K562 (cell line): ENCODE data around the gene SHF. TPM values are rescaled to one million over a fixed set of nuclear protein-coding genes. Genes with fewer than 3 reads are reported as not detected.

Experiments used
- ARNT ChIP-seq, 2 experiments: fragments of 450-650 bp; IDR thresholded peaks; 2 replicates each; pipeline ENCODE4 v1.6.1; 2016; ENCODE audit warnings: mild to moderate bottlenecking in 1 of 2
- CBX2 ChIP-seq: fragments of 200-600 bp; sonication (generic); IDR thresholded peaks from one replicate; pipeline ENCODE4 v1.6.1; 2012; ENCODE audit warnings: mild to moderate bottlenecking, low read length, inconsistent platforms; ENCODE audit not compliant: insufficient read depth, poor library complexity, severe bottlenecking
- COPS2 ChIP-seq: fragments of 450-650 bp; conservative IDR thresholded peaks from 2 replicates; pipeline ENCODE4 v1.6.1; 2016; ENCODE audit warnings: mild to moderate bottlenecking, moderate library complexity
- DMBX1 ChIP-seq: fragments of 250-450 bp; sonication (Bioruptor Pico); IDR thresholded peaks from 2 replicates; pipeline ENCODE4 v1.8.0; 2022; ENCODE audit warnings: inconsistent platforms, mild to moderate bottlenecking, moderate library complexity, borderline replicate concordance
- DPF2 ChIP-seq: fragments of 450-650 bp; IDR thresholded peaks from 2 replicates; pipeline ENCODE4 v1.6.1; 2016
- HNRNPH1 ChIP-seq: fragments of 200-400 bp; formaldehyde crosslinking; optimal IDR thresholded peaks from 2 replicates; pipeline ENCODE3; 2017; ENCODE audit warnings: low read depth, mild to moderate bottlenecking, low read length, moderate library complexity
- ILK ChIP-seq: fragments of 450-650 bp; IDR thresholded peaks from 2 replicates; pipeline ENCODE4 v1.6.1; 2016; ENCODE audit warnings: missing genetic modification characterization, low read depth, mild to moderate bottlenecking, missing compliant biosample characterization, moderate library complexity, borderline replicate concordance
- KLF16 ChIP-seq: IDR thresholded peaks from 2 replicates; pipeline ENCODE4 v1.6.1; 2016; ENCODE audit warnings: antibody characterized with exemption
- MAFK ChIP-seq: IDR thresholded peaks from 2 replicates; pipeline ENCODE4 v1.6.1; 2011; ENCODE audit warnings: low read length, improper control_type of control experiment
- NCOA4 ChIP-seq: fragments of 450-650 bp; IDR thresholded peaks from 2 replicates; pipeline ENCODE4 v1.6.1; 2018; ENCODE audit warnings: mild to moderate bottlenecking; ENCODE audit not compliant: partially characterized antibody
- OTX1 ChIP-seq: fragments of 450-650 bp; formaldehyde crosslinking; IDR thresholded peaks from 2 replicates; pipeline ENCODE4 v1.4.0; 2022; ENCODE audit warnings: mild to moderate bottlenecking
- SMAD4 ChIP-seq: fragments of 250-450 bp; sonication (Bioruptor Pico); conservative IDR thresholded peaks from 2 replicates; pipeline ENCODE4 v1.8.0; 2021; ENCODE audit warnings: inconsistent platforms, mild to moderate bottlenecking, moderate library complexity
- THRAP3 ChIP-seq: fragments of 450-650 bp; IDR thresholded peaks from 2 replicates; pipeline ENCODE4 v1.6.1; 2016; ENCODE audit warnings: mild to moderate bottlenecking, inconsistent platforms, borderline replicate concordance
- ZNF217 ChIP-seq: sonication (generic); formaldehyde crosslinking; IDR thresholded peaks from 2 replicates; pipeline ENCODE4 v1.8.0; 2022; ENCODE audit warnings: mild to moderate bottlenecking, missing genetic modification reagents
- ZNF23 ChIP-seq: fragments of 250-450 bp; sonication (Bioruptor Pico); IDR thresholded peaks from 2 replicates; pipeline ENCODE4 v1.4.0; 2020; ENCODE audit warnings: mild to moderate bottlenecking
- ZNF311 ChIP-seq: fragments of 250-450 bp; sonication (Bioruptor Pico); IDR thresholded peaks from 2 replicates; pipeline ENCODE4 v1.4.0; 2020; ENCODE audit warnings: mild to moderate bottlenecking, moderate library complexity
- ZNF507 ChIP-seq: conservative IDR thresholded peaks from 2 replicates; pipeline ENCODE4 v1.6.1; 2017; ENCODE audit warnings: missing genetic modification characterization, missing compliant biosample characterization
- ZNF57 ChIP-seq: fragments of 450-650 bp; formaldehyde crosslinking; IDR thresholded peaks from 2 replicates; pipeline ENCODE4 v1.4.0; 2020; ENCODE audit warnings: mild to moderate bottlenecking, moderate library complexity
- ZNF589 ChIP-seq: fragments of 200-800 bp; sonication (Bioruptor generic); IDR thresholded peaks from 2 replicates; pipeline ENCODE4 v1.6.1; 2016; ENCODE audit warnings: low read depth, missing genetic modification characterization, missing compliant biosample characterization
- ZNF766 ChIP-seq: fragments of 200-800 bp; sonication (Bioruptor generic); conservative IDR thresholded peaks from 2 replicates; pipeline ENCODE4 v1.6.1; 2016; ENCODE audit warnings: missing genetic modification characterization, missing compliant biosample characterization
- ZNF77 ChIP-seq: fragments of 250-450 bp; sonication (Bioruptor Pico); IDR thresholded peaks from 2 replicates; pipeline ENCODE4 v1.5.0; 2020
- polyA plus RNA-seq, 8 experiments: library from polyadenylated mRNA; depleted of rRNA in 4 of 8; stranded (reverse) in 5 of 8; unstranded in 3 of 8; fragments of >200 nt; fragmentation: Nextera tagmentation in 2 of 8; fragmentation: Illumina TruSeq in 1 of 8; extraction: Ambion mirVana in 2 of 8; extraction: Trizol in 1 of 8; gene quantifications; 2 replicates each; pipeline versions ENCODE4 v1.2.1 to v1.2.3, GENCODE V29; 2011 to 2014; ENCODE audit warnings: inconsistent platforms in 1 of 8, missing spikeins in 1 of 8
- total RNA-seq, 7 experiments: library from RNA; depleted of rRNA in 6 of 7; stranded (reverse); fragments of >200 nt in 6 of 7; fragmentation: Illumina TruSeq in 2 of 7; extraction: Trizol in 2 of 7; gene quantifications; 2 replicates each; pipeline versions ENCODE4 v1.2.1 to v1.2.3, GENCODE V29; 2011 to 2021; ENCODE audit warnings: low replicate concordance in 1 of 7
- TF ChIP-seq, protein P1 (sequence below): sonication (generic); formaldehyde crosslinking; IDR thresholded peaks from 2 replicates; pipeline ENCODE4 v1.8.0; 2023; ENCODE audit warnings: mild to moderate bottlenecking, missing genetic modification reagents
- TF ChIP-seq, protein P2 (sequence below): fragments of 450-650 bp; conservative IDR thresholded peaks from 2 replicates; pipeline ENCODE4 v1.6.1; 2016; ENCODE audit warnings: missing genetic modification characterization, low read depth, mild to moderate bottlenecking, control low read depth, missing compliant biosample characterization
- TF ChIP-seq, protein P3 (sequence below): fragments of 450-650 bp; IDR thresholded peaks from 2 replicates; pipeline ENCODE4 v1.6.1; 2014; ENCODE audit warnings: low read depth, mild to moderate bottlenecking, moderate library complexity, borderline replicate concordance

SHF gene
- total and polyA plus RNA-seq, 9 of the 15 experiments (the other 6 are each of a cell fraction or from before 2014, with no cell fraction given) = 0.51 to 2.2 (median 0.85) TPM; not detected in 2

DNA sequence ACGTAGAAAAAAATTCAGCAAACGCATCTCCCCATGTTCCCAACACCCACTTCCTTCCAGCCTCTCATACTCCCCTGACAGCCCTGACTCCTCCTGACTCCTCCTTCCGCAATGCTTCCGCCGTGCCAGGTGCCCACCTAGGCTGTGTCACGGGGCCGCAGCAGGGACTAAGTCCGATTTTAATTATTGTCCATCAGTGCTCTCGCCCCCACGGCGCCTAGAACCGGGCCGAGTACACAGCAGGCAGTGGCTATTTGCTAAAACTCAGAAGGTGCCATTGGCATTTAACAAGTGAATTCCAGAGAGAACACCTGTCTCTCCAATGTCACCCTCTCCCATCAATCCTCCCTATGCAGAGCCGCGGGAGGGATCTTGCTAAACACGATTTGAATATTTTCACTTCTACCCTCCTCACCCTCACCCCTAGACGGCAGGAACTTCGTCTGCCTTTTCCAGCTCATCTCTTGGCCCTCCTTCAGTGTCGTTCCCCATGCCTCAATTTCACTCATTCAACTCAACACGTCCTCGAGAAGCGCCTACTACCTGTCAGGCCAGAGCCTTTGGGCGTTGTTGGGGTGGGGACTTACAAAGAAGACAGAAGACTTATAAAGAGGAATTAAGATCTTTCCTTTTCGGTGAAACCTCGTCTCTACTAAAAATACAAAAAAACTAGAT, 11.5 kb upstream of the SHF start (continued):
- TF ChIP-seq MAFK (no peak), ZNF77 (CRISPR knock-in tag) (no peak), ZNF766 (0 out of 2 replicates have a peak, but pooled peaks have one; percentile 1), OTX1 (CRISPR knock-in tag) (no peak), ARNT (IDR thresholded peaks at IDR 0.05) (no peak), ZNF23 (CRISPR knock-in tag) (no peak), COPS2 (no peak), ILK (tag) (no peak), ZNF311 (no peak), ZNF217 (CRISPR knock-in tag) (no peak), ZNF589 (no peak), NCOA4 (no peak), SMAD4 (peak; percentile 3; the same call in 1 of the 2 replicates), DMBX1 (CRISPR knock-in tag) (no peak), DPF2 (no peak), HNRNPH1 (no peak), CBX2 (no peak), ZNF507 (tag) (no peak), KLF16 (no peak), ZNF57 (CRISPR knock-in tag) (no peak), THRAP3 (no peak)
- TF ChIP-seq, protein P1, sequence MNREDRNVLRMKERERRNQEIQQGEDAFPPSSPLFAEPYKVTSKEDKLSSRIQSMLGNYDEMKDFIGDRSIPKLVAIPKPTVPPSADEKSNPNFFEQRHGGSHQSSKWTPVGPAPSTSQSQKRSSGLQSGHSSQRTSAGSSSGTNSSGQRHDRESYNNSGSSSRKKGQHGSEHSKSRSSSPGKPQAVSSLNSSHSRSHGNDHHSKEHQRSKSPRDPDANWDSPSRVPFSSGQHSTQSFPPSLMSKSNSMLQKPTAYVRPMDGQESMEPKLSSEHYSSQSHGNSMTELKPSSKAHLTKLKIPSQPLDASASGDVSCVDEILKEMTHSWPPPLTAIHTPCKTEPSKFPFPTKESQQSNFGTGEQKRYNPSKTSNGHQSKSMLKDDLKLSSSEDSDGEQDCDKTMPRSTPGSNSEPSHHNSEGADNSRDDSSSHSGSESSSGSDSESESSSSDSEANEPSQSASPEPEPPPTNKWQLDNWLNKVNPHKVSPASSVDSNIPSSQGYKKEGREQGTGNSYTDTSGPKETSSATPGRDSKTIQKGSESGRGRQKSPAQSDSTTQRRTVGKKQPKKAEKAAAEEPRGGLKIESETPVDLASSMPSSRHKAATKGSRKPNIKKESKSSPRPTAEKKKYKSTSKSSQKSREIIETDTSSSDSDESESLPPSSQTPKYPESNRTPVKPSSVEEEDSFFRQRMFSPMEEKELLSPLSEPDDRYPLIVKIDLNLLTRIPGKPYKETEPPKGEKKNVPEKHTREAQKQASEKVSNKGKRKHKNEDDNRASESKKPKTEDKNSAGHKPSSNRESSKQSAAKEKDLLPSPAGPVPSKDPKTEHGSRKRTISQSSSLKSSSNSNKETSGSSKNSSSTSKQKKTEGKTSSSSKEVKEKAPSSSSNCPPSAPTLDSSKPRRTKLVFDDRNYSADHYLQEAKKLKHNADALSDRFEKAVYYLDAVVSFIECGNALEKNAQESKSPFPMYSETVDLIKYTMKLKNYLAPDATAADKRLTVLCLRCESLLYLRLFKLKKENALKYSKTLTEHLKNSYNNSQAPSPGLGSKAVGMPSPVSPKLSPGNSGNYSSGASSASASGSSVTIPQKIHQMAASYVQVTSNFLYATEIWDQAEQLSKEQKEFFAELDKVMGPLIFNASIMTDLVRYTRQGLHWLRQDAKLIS = no peak
- TF ChIP-seq, protein P2, sequence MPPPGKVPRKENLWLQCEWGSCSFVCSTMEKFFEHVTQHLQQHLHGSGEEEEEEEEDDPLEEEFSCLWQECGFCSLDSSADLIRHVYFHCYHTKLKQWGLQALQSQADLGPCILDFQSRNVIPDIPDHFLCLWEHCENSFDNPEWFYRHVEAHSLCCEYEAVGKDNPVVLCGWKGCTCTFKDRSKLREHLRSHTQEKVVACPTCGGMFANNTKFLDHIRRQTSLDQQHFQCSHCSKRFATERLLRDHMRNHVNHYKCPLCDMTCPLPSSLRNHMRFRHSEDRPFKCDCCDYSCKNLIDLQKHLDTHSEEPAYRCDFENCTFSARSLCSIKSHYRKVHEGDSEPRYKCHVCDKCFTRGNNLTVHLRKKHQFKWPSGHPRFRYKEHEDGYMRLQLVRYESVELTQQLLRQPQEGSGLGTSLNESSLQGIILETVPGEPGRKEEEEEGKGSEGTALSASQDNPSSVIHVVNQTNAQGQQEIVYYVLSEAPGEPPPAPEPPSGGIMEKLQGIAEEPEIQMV (tag) = no peak
- TF ChIP-seq, protein P3, sequence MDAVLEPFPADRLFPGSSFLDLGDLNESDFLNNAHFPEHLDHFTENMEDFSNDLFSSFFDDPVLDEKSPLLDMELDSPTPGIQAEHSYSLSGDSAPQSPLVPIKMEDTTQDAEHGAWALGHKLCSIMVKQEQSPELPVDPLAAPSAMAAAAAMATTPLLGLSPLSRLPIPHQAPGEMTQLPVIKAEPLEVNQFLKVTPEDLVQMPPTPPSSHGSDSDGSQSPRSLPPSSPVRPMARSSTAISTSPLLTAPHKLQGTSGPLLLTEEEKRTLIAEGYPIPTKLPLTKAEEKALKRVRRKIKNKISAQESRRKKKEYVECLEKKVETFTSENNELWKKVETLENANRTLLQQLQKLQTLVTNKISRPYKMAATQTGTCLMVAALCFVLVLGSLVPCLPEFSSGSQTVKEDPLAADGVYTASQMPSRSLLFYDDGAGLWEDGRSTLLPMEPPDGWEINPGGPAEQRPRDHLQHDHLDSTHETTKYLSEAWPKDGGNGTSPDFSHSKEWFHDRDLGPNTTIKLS = peak; percentile 19; the same call in 1 of the 2 replicates
